Posterior vena cava (tissue), 2 donors: Measurements from ENCODE around the gene FIGNL2. TPM values are rescaled to one million over a fixed set of nuclear protein-coding genes. Genes with fewer than 3 reads are reported as not detected.
"Not testable (repeated sequence)": the region's sequence is repeated elsewhere in the genome, so short reads cannot be mapped to it uniquely, and the experiment has no call there.

Source experiments
- DNase-seq: peaks from one replicate; pipeline ENCODE4 v3.0.0-alpha.2; 2020; ENCODE audit warnings: low spot score
- intact Hi-C, 2 donors: fragments of 100-400 bp; cut with DNase I; formaldehyde crosslinking; loops; one replicate each; pipeline versions ENCODE4 v1.14.1 to v1.14.2; 2022 to 2023
- total RNA-seq, 2 donors: library from RNA; stranded (reverse); fragmentation: NEBNext Ultra II Directional; extraction: Animal tissue kit (Norgen Biotek cat#: 25700); gene quantifications; one replicate each; pipeline ENCODE4 v1.2.1, GENCODE V29; 2021
- donor health status: DM: yes; HTN: yes; CAD: no.
- donor health status: DM: yes; HTN: yes; CAD: no.

The FIGNL2 gene
- total RNA-seq, 2 donors from 2014 or later = 0.60 to 1.0 TPM

DNA sequence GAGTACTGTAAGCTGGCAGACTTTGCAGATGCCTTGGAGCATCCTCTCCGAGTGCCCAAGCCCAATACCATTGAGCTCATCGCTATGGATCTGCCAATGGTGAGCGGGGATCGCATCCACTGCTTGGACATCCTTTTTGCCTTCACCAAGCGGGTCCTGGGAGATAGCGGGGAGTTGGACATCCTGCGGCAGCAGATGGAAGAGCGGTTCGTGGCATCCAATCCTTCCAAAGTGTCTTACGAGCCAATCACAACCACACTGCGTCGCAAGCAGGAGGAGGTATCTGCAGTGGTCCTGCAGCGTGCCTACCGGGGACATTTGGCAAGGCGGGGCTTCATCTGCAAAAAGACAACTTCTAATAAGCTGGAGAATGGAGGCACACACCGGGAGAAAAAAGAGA lies 41.6 kb downstream of the FIGNL2 start:
- intact Hi-C loops = no loop called here
- DNase-seq = no peak

DNA sequence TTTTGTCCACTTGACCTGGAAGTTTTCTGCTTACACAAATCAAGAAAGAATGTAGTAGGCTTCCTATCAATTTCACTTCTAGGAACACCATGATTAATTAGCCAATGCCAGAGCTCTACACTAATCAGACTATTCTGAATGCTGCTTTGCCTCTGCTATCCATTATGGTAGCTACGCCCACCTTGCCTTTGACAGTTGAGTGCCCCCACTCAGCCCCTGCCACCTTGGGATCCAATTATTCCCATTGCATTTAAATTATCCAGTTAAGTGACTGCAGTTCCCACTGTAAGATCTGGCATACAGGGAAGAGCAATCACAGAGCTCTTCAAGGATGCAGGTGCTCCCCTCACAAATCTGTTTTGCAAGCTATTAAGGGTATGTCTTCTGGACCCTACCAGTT lies 47.5 kb downstream of the FIGNL2 start:
- intact Hi-C loops = no loop called here
- DNase-seq = no peak

DNA sequence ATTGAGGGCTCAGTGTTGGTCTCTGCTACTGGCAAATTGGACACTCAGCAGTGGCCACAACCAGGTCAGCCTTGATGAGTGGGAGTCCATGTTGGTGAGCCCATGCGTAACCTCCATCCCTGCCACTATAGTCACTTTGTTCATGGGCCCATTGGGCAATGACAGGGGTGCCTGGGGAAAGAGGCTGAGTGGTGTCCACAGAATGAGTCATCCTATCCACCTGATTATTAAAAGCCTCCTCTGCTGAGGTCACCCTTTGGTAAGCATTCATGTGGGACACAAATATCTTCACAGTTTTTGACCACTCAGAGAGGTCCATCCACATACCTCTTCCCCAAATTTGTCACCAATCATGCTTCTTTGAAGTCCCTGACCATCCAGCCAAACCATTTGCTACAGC lies 50.0 kb downstream of the FIGNL2 start:
- DNase-seq = no peak
- intact Hi-C loops = no loop called here

DNA sequence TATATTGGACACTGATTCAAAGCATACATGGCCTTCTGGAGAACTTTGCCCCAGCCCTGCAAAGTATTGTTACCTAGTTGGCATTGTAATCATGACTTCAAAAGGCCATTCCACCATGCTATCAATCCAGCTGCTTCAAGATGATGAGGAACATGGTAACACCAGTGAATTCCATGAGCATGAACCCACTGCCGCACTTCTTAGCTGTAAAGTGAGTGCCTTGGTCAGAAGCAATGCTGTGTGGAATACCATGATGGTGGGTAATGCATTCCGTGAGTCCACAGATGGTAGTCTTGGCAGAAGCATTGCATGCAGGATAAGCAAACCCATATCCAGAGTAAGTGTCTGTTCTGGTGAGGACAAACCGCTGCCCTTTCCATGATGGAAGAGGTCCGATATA lies 50.5 kb downstream of the FIGNL2 start:
- DNase-seq, intact Hi-C loops: not testable (repeated sequence)

DNA sequence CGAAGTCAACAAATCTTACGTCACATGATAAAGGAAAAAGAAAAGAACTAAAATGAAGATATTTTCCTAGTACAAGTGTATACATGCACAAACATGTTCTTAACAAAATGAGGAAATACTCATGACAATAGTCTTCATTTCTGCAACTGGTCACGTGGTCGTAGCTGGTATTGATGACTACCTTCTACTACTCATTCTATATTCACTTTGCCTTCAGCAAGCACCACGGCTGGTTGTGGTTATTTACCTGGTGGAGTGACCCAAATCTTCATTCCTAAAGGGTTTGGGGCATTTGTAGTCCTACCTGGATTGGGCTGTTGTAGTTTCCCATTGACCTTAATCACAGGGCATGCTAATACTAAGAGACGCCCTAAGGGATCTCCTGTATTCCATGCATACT lies 51.2 kb downstream of the FIGNL2 start:
- intact Hi-C loops = no loop called here

DNA sequence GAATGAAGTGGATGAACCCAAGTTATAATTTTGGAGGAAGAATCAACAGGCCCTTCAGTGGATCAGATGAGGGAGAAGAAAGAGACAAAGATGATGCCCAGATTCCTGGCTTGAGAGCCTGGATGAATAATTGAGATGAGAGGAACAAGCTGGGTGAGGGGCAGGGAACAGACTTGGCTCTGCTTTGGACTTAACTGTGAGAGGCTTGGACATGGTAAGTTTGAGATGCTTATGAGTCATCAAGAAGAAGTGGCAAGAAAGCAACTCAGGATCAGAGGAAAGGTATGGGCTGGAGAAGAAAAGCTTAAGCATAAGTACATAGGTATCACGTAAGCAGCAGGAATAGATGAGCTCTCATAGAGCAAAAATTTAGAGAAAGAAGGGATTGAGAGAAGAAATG lies 55.3 kb downstream of the FIGNL2 start:
- intact Hi-C loops = no loop called here

More for the DNA sequence above, 51.2 kb downstream of the FIGNL2 start:
- DNase-seq = no peak

DNA sequence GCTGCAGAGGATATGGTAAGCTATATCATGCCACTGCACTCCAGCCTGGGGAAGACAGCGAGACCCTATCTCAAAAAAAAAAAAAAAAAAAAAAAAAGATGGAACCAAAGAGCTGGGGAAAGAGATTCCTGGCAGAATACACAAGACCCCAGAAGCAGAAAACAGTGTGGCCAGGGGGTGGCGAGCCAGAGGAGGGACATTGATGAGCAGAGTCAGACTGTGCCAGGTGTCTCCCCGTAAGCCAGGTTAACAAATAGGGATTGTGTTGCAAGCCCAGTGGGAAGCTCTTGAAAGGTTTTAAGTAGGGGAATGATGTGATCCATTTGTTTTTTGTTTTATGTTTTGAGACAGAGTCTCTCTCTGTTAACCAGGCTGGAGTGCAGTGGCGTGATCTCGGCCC lies 56.1 kb downstream of the FIGNL2 start:
- intact Hi-C loops = no loop called here
- no peak for DNase-seq

More for the DNA sequence above, 55.3 kb downstream of the FIGNL2 start:
- no peak for DNase-seq

DNA sequence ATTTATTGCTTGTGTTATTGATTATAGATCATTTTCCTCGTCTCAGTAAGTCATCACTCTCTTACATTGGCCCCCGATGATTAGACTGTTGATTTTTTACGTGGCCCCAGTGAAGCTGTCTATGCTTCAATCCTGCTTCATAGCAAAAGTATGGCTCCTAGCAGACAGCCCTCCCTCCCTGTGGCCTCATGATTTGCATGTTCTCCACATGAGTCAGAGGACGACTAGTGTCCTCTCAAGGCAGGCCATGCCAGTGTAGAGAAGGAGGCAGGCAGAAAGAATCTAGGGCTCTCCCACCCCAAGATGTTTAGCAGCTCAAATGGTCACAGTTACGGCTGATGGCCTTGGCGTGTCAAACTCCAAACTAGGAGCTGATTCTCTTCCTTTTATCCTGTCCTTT lies 59.6 kb downstream of the FIGNL2 start:
- intact Hi-C loops = no loop called here
- DNase-seq = no peak

DNA sequence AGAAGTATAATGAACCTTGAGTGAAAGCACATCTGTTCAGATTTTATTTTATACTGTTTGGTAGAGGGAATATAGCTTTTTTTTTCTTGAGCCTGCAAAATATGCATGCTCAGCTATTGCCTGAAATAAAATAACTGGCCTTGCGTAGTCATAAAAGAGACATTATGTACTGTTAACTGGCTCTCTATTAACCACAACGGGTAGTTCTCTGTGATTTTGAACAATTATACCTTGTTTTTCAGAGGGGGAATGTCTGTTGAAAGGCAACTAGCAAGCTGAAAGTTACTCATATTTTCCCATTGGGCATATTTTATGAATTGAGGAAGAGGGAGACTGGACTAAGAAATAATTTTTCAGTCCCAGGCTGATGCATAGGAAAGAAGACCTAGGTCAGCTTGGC lies 62.6 kb downstream of the FIGNL2 start:
- DNase-seq = no peak
- intact Hi-C loops = no loop called here

DNA sequence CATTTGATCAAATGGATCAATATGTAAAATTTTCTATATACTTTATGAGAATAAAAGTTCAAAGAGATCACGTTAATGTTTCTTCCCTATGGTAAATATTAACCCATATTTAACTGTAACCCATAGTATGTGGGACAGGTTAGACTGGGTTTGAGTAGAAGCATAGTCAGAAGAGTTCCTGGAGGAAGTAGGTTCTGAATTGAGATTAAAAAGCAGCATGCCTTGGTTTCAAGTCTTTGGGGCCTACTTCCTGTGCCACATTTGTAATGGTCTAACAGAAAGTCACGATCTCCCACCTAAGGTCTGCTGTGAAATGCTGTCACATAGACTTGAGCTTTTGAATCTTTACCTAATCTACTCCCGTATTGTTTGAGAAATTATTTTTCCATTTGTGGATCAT lies 63.8 kb downstream of the FIGNL2 start:
- no peak for DNase-seq
- intact Hi-C loops = no loop called here

DNA sequence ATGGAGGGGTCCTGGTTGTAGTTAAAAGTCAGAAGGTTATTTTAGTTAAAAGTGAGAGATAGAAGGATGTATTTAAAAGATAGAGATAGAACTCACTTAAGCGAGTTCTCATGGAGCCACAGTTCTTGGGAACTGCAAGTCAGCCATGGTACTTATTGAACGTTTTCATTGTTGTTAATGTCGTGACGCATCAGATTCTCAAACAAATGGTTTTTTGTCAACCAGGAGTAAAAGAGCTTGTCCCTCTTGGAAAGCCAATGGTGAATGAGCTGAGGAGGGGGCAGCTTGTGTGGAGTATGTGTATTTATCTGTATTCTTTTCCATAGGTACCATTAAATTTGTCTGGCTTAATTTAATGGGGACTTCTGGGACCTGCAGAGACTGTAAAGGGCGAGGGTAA lies 68.6 kb downstream of the FIGNL2 start:
- intact Hi-C loops = no loop called here
- no peak for DNase-seq

DNA sequence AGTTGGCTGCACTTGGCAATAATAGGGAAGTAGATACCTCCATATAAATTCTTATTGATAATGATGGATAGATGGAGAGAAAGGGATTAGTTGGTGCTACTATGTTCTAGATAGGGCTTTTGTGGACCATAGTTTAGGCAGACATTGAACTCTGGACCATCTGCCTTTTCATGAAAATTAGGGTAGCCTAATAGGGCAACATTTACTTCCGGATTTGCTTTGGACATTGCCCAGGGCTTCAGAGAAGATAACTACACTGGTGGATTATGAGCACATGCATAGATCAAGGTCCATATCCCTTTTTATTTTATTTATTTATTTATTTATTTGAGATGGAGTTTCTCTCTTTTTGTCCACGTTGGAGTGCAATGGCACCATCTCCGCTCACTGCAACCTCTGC lies 70.5 kb downstream of the FIGNL2 start:
- intact Hi-C loops = no loop called here
- no peak for DNase-seq

DNA sequence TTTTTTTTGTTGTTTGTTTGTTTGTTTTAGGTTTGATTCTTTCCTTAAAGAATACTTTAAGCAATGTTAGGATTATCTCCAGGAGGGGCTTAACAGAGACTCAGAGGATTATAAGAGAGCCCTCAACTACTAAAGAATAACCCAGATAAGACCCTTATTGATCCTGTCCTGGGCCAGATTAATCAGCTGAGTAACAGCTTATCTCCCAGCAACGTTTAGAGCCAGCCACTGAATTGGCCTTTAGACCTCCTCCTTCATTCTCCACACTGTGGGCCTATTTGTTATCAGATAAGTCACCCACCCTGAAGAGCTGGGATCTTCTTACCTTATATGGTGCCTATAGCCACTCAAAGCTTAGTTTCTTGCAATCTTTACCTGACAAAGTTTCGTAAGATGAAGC lies 71.1 kb downstream of the FIGNL2 start:
- no peak for DNase-seq
- intact Hi-C loops = no loop called here

DNA sequence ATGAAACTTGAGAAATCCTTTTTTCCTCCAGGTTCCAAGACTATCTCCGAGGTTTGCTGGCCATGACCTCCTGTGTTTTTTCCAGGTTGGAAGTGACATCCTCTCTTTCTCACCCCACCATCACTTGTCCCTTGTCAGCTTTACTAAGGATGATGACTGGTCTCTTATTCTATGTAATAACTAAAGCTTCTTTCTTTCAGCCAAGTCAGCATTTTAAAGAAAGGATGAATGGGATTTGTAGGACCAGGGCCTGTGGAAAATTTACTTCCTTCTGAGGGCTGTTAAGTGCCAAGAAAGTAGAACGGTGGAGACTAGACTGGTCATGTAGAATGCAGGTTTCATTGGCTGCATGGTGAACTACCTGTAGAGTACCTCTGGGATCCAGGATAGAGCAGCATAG lies 73.6 kb downstream of the FIGNL2 start:
- intact Hi-C loops = loop anchor here in 1 of 2 donors (5.0 kb wide), 1 partner anchor 917 kb away; no protein-coding TSS in a partner anchor
- DNase-seq = no peak

DNA sequence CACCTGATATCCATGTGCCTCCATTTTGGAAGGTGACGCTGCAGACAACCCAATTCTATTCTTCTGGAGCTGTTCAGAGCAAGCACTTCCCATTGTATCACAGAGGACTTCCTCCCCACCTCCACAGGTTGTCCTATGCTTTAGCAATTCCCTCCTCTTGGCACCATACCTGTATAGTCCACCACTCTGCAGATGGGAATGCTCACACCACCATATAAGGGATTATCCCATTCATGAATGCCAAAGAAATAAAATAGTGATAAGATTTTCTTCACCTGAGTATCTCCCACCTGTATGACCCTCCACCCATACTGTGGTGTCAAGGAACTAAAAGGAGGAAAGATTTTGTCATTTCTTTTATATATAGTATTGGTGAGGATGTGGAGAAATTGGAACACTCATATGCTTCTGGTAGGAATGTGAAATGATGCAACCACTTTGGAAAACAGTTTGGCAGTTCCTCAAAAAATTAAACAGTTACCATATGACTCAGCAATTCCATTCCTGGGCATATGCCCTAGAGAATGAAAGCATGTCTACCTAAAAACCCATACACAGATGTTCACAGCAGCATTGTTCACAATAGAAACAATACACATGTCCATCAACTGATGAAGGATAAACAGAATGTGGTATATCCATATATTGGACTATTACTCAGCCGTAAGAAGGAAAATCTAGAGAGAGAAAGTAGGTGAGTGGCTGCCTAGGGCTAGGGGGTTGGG lies 75.2 kb downstream of the FIGNL2 start:
- DNase-seq = no peak
- intact Hi-C loops = loop anchor here in 1 of 2 donors (5.0 kb wide), 1 partner anchor 919 kb away; no protein-coding TSS in a partner anchor

DNA sequence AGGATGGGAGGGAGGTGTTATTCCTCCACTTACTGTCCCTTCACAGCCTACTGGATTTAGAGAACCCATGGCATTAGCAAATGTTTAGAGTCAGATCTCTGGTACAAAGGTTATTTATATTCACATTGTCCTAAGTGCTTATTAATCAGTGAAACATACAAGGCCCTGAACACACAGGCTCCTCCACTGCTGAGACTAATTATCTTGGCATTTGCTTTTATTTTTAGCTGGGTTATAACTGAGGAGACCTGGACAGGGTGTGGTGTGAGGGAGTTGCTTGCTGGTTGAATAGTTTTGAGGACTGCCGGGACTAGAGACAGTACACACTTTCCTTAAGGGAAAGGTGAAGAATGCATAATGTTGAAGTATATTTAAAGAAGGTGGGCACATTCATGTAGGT lies 77.5 kb downstream of the FIGNL2 start:
- intact Hi-C loops = loop anchor here in 1 of 2 donors (5.0 kb wide), 1 partner anchor 921 kb away; no protein-coding TSS in a partner anchor
- no peak for DNase-seq

Other genes with a start within 250 kb of the FIGNL2 start
- gene ANKRD33, start 39.4 kb upstream of the FIGNL2 start, total RNA-seq = not detected
- gene ACVRL1, start 58.8 kb upstream of the FIGNL2 start, total RNA-seq = 10 to 100 TPM; 74.4 to 95.7 TPM
- gene ACVR1B, start 103.0 kb upstream of the FIGNL2 start, total RNA-seq = 10 to 100 TPM; 20.0 to 22.4 TPM
- gene TAMALIN, start 158.2 kb upstream of the FIGNL2 start, total RNA-seq = 10 to 100 TPM; 38.0 to 50.6 TPM
- 100 to 1,000 TPM; 197 to 567 TPM for gene NR4A1, start 202.7 kb upstream of the FIGNL2 start, total RNA-seq
- gene ATG101, start 221.3 kb upstream of the FIGNL2 start, total RNA-seq = 10 to 100 TPM; 26.4 to 30.8 TPM
- gene SMIM41, start 231.0 kb upstream of the FIGNL2 start, total RNA-seq = under 1 TPM in 1 of 2 donors, not detected in 1; 0.19 TPM